ENCODE results near the gene UBE2G2.

UBE2G2 gene

GRCh38 chr21:44820851-44821250 is 19.2 kb upstream of the UBE2G2 start:
- ATAC-seq: no peak
- no peak for TF ChIP-seq PATZ1 (CRISPR knock-in tag; IDR thresholded peaks at IDR 0.05; ENCODE audit: borderline replicate concordance)
- TF ChIP-seq RARB (CRISPR knock-in tag; IDR thresholded peaks at IDR 0.05): no peak
- no peak for TF ChIP-seq CSDC2 (CRISPR knock-in tag; IDR thresholded peaks at IDR 0.05)
- TF ChIP-seq TCF4 (CRISPR knock-in tag; IDR thresholded peaks at IDR 0.05; ENCODE audit: borderline replicate concordance): no peak
- no peak for TF ChIP-seq BACH2 (CRISPR knock-in tag; IDR thresholded peaks at IDR 0.05; ENCODE audit: borderline replicate concordance)
- TF ChIP-seq ZNF70 (CRISPR knock-in tag; IDR thresholded peaks at IDR 0.05): no peak
- no peak for TF ChIP-seq ZFP3 (CRISPR knock-in tag; IDR thresholded peaks at IDR 0.05)
- no peak for TF ChIP-seq ZNF565 (CRISPR knock-in tag; conservative IDR thresholded peaks at IDR 0.05; ENCODE audit: low read depth)
- no peak for TF ChIP-seq SNAI2 (CRISPR knock-in tag; IDR thresholded peaks at IDR 0.05)
- no peak for TF ChIP-seq CSRNP3 (CRISPR knock-in tag; IDR thresholded peaks at IDR 0.05)
- TF ChIP-seq TOX (CRISPR knock-in tag; IDR thresholded peaks at IDR 0.05; ENCODE audit: borderline replicate concordance): no peak
- no peak for TF ChIP-seq ISL1 (CRISPR knock-in tag; IDR thresholded peaks at IDR 0.05)
- no peak for TF ChIP-seq PPARA (CRISPR knock-in tag; IDR thresholded peaks at IDR 0.05; ENCODE audit: borderline replicate concordance)
- TF ChIP-seq ZC3H10 (CRISPR knock-in tag; IDR thresholded peaks at IDR 0.05): no peak

- no peak for ATAC-seq
- TF ChIP-seq GLIS3 (CRISPR knock-in tag; IDR thresholded peaks at IDR 0.05) (no peak), TCF4 (CRISPR knock-in tag; IDR thresholded peaks at IDR 0.05; ENCODE audit: borderline replicate concordance) (no peak), PATZ1 (CRISPR knock-in tag; IDR thresholded peaks at IDR 0.05; ENCODE audit: borderline replicate concordance) (no peak), CSDC2 (CRISPR knock-in tag; IDR thresholded peaks at IDR 0.05) (no peak), ISL1 (CRISPR knock-in tag; IDR thresholded peaks at IDR 0.05) (no peak), BACH2 (CRISPR knock-in tag; IDR thresholded peaks at IDR 0.05; ENCODE audit: borderline replicate concordance) (no peak), ESRRG (CRISPR knock-in tag; IDR thresholded peaks at IDR 0.05) (no peak), OSR1 (CRISPR knock-in tag; IDR thresholded peaks at IDR 0.05) (no peak), POU6F1 (CRISPR knock-in tag; IDR thresholded peaks at IDR 0.05; ENCODE audit: borderline replicate concordance, low read depth) (no peak), SNAI2 (CRISPR knock-in tag; IDR thresholded peaks at IDR 0.05) (no peak), PPARA (CRISPR knock-in tag; IDR thresholded peaks at IDR 0.05; ENCODE audit: borderline replicate concordance) (no peak)
Measured at GRCh38 chr21:44819283-44820243, 17.9 kb upstream of the UBE2G2 start.

- no peak for TF ChIP-seq CSDC2 (CRISPR knock-in tag; IDR thresholded peaks at IDR 0.05)
- TF ChIP-seq POU6F1 (CRISPR knock-in tag; IDR thresholded peaks at IDR 0.05; ENCODE audit: borderline replicate concordance, low read depth): no peak
- TF ChIP-seq ISL1 (CRISPR knock-in tag; IDR thresholded peaks at IDR 0.05): no peak
- TF ChIP-seq OSR1 (CRISPR knock-in tag; IDR thresholded peaks at IDR 0.05): no peak
- TF ChIP-seq RARB (CRISPR knock-in tag; IDR thresholded peaks at IDR 0.05): no peak
- no peak for TF ChIP-seq TOX (CRISPR knock-in tag; IDR thresholded peaks at IDR 0.05; ENCODE audit: borderline replicate concordance)
- no peak for TF ChIP-seq ZNF70 (CRISPR knock-in tag; IDR thresholded peaks at IDR 0.05)
- TF ChIP-seq ZC3H10 (CRISPR knock-in tag; IDR thresholded peaks at IDR 0.05): no peak
- TF ChIP-seq SNAI2 (CRISPR knock-in tag; IDR thresholded peaks at IDR 0.05): no peak
- no peak for ATAC-seq
Measured at GRCh38 chr21:44818640-44819011, 17.0 kb upstream of the UBE2G2 start.

Data from SK-N-SH treated with all-trans-retinoic acid at 6 μM for 48 hours (cell line).